Measurements from ENCODE around the gene ATP11B. TPM values are rescaled to one million over a fixed set of nuclear protein-coding genes. Genes with fewer than 3 reads are reported as not detected.

Gene ATP11B
- polyA plus RNA-seq, 3 donors, result 11.1 to 25.1 (median 13.5) TPM

DNA sequence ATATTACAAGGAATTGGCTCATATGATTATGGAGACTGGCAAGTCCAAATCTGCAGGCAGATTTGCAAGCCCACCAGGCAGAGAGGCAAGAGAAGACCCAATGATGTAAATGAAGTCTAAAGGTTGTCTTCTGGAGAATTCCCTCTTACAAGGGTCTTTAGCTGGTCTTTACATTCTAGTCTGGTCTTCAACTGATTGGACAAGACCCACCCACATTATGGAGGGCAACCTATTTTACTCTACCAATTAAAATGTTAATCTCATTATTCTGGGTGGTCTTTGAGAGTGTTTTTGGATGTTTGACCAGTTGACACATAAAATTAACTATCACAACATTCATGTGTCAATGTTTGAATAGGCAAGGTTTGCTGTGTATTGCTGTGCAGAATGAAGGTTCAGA, 28.0 kb upstream of the ATP11B start:
- Histone ChIP-seq H3K36me3 (replicated peaks in 1 of 2; ENCODE audit: control insufficient read depth in 1 of 2, insufficient read depth in 2 of 2, low read length in 2 of 2) (no peaks in the 10 kb centered on the region), H3K4me1 (ENCODE audit: control insufficient read depth in 1 of 2, insufficient read depth in 2 of 2, low read length in 2 of 2) (no peaks in the 10 kb centered on the region), H3K4me3 (replicated peaks in 1 of 3; ENCODE audit: low read depth in 2 of 3, low read length in 3 of 3) (no peak overlapping the region), H4K20me1 (ENCODE audit: insufficient read depth, low read length) (no peaks in the 10 kb centered on the region), H3K79me2 (ENCODE audit: insufficient read depth, low read length) (no peaks in the 10 kb centered on the region), H3K27me3 (ENCODE audit: control insufficient read depth in 2 of 2, insufficient read depth in 2 of 2, low read length in 2 of 2) (no peaks in the 10 kb centered on the region), H3K9ac (ENCODE audit: insufficient read depth, low read length, poor library complexity, severe bottlenecking) (no peak overlapping the region), H3K4me2 (replicated peaks; ENCODE audit: extremely low read depth, low read length, poor library complexity, severe bottlenecking) (no peak overlapping the region), H3K27ac (ENCODE audit: low read depth in 1 of 2, low read length in 2 of 2) (no peak overlapping the region), H3K9me3 (replicated peaks in 1 of 2; ENCODE audit: control insufficient read depth in 1 of 2, insufficient read depth in 1 of 2, low read length in 2 of 2) (no peaks in the 10 kb centered on the region), H2AFZ (ENCODE audit: insufficient read depth, low read depth, low read length, poor library complexity, severe bottlenecking) (no peak overlapping the region)
- no peaks in the 10 kb centered on the region for H3K4me1 Mint-ChIP-seq
- TF ChIP-seq, protein P1, sequence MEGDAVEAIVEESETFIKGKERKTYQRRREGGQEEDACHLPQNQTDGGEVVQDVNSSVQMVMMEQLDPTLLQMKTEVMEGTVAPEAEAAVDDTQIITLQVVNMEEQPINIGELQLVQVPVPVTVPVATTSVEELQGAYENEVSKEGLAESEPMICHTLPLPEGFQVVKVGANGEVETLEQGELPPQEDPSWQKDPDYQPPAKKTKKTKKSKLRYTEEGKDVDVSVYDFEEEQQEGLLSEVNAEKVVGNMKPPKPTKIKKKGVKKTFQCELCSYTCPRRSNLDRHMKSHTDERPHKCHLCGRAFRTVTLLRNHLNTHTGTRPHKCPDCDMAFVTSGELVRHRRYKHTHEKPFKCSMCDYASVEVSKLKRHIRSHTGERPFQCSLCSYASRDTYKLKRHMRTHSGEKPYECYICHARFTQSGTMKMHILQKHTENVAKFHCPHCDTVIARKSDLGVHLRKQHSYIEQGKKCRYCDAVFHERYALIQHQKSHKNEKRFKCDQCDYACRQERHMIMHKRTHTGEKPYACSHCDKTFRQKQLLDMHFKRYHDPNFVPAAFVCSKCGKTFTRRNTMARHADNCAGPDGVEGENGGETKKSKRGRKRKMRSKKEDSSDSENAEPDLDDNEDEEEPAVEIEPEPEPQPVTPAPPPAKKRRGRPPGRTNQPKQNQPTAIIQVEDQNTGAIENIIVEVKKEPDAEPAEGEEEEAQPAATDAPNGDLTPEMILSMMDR (IDR thresholded peaks at IDR 0.05), result no peak
- H3K27me3 Mint-ChIP-seq (ENCODE audit: low read depth in 3 of 3), result peaks cover 1 to 5% (median 1%) of the 10 kb centered on the region in 3 donors
- H3K4me3 Mint-ChIP-seq, result no peak overlapping the region
- peaks cover 0 to 5% (median 1%) of the 10 kb centered on the region in 7 donors for H3K9me3 Mint-ChIP-seq
- intact Hi-C loops (cut with micrococcal nuclease), result no loop called here
- no peak overlapping the region for H3K27ac Mint-ChIP-seq
- no peak for DNase-seq
- H3K36me3 Mint-ChIP-seq, result no peaks in the 10 kb centered on the region

DNA sequence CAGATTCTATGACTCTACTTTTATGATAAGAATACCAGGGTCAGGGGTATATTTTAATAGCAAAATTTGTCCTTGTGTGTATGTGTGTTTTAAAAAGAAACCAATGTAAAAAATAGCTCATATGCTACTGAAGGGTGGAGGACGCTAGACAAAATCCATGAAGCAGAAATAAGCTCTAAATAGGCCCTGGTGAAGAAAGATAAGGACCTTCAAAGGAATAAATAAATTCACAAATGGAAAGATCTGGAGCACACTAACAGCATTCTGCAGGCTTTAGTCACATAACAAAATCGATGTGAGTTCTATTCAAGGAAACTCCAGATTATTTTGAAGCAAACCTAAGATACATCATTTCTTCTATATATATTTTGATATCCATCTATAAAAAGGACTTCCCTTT, 27.2 kb upstream of the ATP11B start:
- Mint-ChIP-seq H3K4me1 (no peaks in the 10 kb centered on the region), H3K27me3 (ENCODE audit: low read depth in 3 of 3) (peaks cover 1 to 5% (median 2%) of the 10 kb centered on the region in 3 donors)

More for the DNA sequence above, 27.2 kb upstream of the ATP11B start:
- Histone ChIP-seq H3K27me3 (ENCODE audit: control insufficient read depth in 2 of 2, insufficient read depth in 2 of 2, low read length in 2 of 2) (no peaks in the 10 kb centered on the region), H3K4me1 (ENCODE audit: control insufficient read depth in 1 of 2, insufficient read depth in 2 of 2, low read length in 2 of 2) (no peaks in the 10 kb centered on the region), H4K20me1 (ENCODE audit: insufficient read depth, low read length) (no peaks in the 10 kb centered on the region), H3K4me2 (replicated peaks; ENCODE audit: extremely low read depth, low read length, poor library complexity, severe bottlenecking) (no peak overlapping the region), H3K27ac (ENCODE audit: low read depth in 1 of 2, low read length in 2 of 2) (no peak overlapping the region), H3K9ac (ENCODE audit: insufficient read depth, low read length, poor library complexity, severe bottlenecking) (no peak overlapping the region), H3K4me3 (replicated peaks in 1 of 3; ENCODE audit: low read depth in 2 of 3, low read length in 3 of 3) (no peak overlapping the region), H3K36me3 (replicated peaks in 1 of 2; ENCODE audit: control insufficient read depth in 1 of 2, insufficient read depth in 2 of 2, low read length in 2 of 2) (no peaks in the 10 kb centered on the region), H3K79me2 (ENCODE audit: insufficient read depth, low read length) (no peaks in the 10 kb centered on the region), H3K9me3 (replicated peaks in 1 of 2; ENCODE audit: control insufficient read depth in 1 of 2, insufficient read depth in 1 of 2, low read length in 2 of 2) (no peaks in the 10 kb centered on the region), H2AFZ (ENCODE audit: insufficient read depth, low read depth, low read length, poor library complexity, severe bottlenecking) (no peak overlapping the region)
- intact Hi-C loops (cut with micrococcal nuclease), result no loop called here
- Mint-ChIP-seq H3K9me3 (peaks cover 0 to 5% (median 0%) of the 10 kb centered on the region in 7 donors), H3K36me3 (no peaks in the 10 kb centered on the region), H3K27ac (no peak overlapping the region), H3K4me3 (no peak overlapping the region)
- TF ChIP-seq, protein P1 (IDR thresholded peaks at IDR 0.05), result no peak
- DNase-seq, result no peak
- WGBS (ENCODE audit: insufficient coverage), result no CpG with 5 or more reads among the region's 2 CpGs
